ENCODE results near the gene WDR87.

The WDR87 gene

DNA sequence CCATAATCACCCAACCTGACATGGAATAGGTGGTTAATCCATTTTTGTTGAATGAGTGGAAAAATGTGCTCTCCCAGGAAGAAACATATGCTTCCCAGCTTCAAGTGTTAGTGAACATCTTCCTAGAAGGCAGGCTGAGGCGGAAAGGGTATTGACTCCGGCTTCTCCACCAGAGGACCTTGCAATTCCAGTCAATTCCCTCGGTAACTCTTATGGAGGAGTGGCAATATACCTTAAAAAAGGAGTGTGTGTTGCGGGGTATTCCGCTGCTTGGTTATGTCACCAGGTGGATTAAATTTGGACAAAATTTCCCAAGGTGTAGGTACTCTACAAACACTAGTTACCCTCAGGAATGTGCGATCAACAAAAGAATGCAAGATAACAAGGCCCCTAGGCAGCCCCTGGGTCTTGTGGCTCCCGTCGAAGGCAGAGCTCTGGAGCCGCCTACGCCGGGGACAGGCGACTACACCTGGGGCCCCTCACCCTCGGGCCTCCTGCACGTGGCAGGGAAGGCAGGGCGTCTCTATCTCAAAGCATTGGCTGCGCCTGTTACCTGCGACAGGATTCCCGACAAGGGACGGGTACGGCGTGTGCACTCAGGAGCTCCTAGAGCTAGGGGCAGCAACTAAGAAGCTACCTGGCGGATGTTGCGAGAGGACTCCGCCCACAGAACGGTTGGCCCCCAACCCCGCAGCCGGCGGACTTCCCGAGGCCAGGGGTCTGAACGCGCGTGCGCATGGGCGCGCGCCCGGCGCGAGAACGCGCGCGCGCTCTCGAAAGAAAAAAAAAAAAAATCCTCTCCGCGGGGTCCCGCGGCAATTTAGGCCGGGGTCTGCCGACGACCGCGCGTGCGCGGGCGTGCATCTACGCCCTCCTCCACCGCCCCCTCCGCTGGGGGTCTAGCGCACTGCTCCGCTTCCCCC, at the start of gene WDR87:
WDR87 (minus strand) TSS at position 649 of the 923 bp plus-strand sequence. CDS start 8,355 bp downstream, outside the sequence.
- DNase-seq: peak; percentile 73

DNA sequence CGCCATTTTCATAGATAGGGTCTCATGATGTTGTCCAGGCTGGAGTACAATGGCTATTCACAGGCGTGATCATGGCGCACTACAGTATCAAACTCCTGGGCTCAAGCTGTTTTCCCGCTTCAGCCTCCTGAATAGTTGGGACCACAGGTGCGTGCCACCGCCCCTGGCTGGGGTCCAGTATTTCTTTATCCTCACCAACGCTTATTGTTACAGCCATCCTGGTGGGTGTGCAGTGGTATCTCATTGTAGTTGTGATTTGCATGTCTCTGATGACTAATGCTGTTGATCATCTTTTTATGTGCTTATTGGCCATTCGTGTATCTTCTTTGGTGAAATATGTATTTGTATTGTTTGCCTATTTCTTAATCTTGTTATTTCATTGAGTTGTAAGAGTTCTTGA, 49.6 kb upstream of the WDR87 start:
- no peak for DNase-seq

DNA sequence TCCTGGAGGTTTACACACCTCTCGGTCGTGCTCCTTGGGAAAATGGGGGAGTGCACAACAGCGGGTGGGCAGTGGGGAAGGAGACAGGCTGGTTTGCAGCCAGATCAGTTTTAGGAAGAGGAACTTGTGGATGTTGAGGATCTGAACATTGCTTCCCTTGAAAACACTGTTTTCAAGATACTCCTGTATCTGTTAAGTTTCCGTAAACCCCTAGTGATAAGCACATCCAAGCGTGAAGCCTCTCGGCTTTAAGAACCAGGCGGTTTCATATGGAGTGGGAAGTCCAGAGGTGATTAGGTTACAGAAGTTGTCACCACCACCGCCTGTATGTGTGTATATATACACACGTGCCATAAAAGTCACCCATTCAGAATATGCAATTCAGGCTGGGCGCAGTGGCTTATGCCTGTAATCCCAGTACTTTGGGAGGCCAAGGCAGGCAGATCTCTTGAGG, 48.1 kb upstream of the WDR87 start:
- peak; percentile 22 for DNase-seq

DNA sequence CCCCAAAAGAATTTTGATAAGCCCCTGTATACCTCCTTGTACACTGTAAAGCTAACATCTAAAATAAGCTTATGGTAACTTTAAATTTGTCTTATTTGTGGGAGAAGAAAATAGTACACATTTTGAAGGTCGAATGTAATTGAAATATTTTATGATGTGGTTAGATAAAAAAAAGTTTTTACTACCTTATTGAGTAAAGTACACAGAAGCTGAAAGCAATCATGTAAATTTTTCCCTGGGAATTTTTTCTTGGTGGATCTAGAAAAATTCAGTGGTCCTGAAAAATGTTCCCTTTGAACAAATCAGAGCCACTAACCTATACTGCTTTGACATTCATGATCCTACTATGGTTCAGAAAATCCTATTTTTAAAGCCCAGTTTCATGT, 47.5 kb upstream of the WDR87 start:
- no peak for DNase-seq

DNA sequence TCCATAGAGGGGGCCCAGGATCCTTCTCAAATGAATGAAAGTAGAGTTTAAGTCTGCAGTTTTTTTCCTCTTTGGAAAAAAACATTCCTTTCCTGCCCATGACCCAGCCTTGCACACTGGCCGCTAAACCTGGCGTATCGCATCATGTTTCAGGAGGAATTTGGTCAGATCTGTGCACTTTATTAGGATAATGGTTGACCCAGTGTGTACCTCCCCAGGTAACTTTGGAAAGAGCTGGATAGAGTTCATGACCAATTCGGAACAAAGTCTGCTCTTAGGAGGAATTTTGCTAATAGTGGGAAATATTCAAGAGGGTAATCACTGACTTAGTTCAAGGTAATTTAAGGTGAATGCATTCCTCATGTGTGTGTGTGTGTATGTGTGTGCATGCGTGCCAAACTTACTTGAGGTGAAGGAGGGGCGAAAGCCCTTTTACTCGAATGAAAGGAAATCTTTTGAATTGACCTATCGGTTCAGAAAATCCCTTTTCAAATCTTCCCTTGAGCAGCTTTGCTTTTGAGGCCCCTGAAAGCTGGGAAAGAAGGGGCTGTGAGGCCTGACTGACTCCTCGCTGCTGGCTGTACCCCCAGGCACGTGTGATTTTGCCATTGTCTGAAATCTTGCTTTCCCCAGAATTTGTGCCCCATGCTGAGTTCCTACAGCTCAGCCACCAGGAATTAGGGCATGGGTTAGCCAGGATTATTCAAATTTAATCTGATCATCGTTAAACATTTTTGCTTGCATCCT, 47.0 kb upstream of the WDR87 start:
- no peak for DNase-seq

DNA sequence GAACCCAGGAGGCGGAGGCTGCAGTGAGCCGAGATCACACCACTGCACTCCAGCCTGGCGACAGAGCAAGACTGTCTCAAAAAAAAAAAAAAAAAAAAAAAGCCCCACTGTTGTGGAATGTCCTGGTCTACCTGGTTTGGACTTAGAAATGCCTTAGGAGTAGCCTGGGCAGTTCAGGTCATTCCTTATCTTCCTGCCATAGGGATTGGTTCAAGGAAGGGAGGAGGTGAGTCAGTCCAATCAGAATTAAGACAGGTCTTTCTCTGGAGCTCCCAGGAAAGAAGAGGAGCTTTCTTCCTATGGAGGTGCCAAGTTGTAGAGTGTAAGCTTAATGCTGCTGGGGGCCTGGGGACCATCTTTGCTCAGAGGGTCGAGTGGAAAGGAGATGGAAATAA, 45.4 kb upstream of the WDR87 start:
- no peak for DNase-seq

DNA sequence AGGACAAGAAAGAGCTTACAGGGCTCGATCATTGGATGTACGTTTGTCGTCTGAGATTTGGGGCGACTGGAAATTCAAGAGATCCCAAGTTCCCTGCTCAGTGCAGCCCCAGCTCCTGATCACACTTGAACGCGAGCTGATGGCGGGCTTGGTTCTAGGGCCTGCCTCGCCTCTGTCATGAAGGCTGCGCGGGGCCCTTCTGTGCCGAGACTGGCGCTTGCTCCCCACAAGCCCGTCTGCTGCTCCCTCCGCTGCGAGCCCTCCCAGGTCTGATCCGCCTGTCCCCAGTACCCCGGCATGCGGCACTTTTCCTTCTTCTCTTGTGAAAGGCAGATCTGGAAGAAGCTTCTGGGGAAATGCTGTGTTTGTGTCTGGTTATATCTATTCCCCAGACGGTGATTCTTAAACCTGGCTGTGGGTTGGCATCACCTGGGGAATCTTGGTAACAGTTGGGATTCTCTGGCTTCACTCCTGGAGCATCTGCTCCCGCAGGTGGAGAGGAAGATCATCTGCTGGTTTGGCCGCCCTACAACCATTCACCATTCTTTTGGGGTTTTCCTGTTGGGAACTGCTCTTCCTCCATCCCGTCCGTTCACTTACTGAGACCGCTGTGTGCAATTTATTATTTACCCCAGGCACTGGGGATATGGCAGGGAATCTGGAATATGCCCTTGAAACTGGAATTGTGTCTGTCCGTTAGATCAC, 44.2 kb upstream of the WDR87 start:
- no peak for DNase-seq

DNA sequence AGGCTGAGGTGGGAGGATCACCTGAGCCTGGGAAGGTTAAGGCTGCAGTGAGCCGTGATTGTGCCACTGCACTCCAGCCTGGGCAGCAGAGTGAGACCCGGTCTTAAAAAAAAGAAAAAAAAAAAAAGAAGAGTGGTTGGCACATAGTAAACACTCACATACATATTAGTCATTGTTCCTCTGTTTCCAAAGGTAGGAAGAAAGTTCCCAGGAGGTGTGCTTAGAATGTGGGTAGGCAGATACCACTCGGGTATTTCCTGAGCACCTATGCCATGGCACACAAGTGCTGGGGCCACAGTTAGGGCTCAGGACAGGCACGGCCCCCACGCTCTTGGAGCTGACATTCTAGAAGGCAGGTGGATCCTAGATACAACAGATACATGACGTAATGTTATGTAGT, 42.0 kb upstream of the WDR87 start:
- DNase-seq: no peak

DNA sequence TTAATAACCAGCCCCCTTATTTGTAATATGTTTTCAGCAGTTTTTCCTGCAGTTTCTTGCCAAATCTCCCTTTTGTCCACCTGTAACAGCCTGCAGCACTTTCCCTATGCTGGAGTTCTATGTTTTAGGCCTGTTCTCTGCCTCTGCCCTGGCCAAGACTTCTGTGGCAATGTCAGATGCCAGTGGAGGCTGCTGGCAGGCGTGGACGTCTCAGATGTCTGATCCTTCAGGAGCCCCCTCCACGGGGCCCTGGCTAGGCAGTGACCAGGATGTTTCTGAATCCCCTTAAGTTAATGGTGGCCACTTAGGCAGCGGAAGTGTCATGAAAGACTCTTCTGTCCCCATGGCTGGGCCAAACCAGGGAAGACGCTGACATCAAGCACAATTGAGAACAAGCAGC, 41.4 kb upstream of the WDR87 start:
- DNase-seq: no peak

DNA sequence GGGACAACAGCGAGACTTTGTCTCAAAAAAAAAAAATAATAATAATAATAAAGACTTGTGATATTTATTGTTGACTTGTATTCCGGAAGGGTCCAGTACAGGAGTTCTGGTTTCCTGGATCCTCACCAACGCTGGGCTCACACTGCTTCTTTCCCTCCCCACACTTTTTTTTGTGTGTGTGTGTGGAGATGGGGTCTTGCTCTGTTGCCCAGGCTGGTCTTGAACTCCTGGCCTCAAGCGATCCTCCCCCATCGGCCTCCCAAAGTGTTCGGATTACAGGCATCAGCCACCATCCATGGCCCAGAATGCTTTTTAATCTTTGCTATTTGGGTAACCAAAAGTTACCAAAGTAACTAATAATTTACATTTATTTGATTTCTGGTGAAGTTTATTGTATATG, 39.7 kb upstream of the WDR87 start:
- no peak for DNase-seq

DNA sequence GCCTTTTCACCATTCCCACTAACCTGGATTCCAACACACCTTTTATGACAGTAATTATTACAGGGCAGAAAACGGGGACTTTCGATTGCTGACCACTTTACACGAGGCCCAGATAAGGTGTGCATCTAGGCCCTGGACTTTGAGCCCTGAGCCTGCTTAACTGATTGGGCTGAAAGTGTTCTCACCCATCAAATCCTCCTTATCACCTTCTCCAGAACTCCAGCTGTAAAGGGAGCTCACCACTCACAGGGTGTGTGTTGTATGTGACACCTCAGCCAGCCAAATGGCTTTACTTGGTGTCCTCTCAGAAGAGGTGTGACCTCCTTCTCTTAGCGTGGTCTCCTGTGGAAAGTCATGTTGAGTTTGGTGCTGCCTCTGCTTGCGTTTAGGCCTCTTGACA, 37.1 kb upstream of the WDR87 start:
- no peak for DNase-seq

DNA sequence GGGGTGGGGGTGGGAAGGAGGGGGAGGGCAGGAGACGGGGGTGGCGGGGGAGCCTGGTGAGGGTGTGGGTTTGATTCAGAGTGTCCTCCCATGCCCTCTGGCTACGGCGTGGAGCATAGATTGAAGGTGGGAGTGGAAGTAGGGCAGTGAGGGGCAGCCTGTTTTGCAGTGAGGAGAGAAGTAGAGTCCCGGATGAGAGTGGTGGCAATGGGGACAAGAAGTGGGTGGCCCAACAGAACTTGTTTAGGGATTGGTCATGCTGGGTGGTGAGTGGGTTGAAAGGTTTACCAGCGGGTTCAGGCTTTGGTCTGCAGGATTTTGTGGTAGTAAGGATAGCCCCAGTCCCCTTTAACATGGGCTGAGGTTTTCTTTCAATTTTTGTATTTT, 36.1 kb upstream of the WDR87 start:
- no peak for DNase-seq

DNA sequence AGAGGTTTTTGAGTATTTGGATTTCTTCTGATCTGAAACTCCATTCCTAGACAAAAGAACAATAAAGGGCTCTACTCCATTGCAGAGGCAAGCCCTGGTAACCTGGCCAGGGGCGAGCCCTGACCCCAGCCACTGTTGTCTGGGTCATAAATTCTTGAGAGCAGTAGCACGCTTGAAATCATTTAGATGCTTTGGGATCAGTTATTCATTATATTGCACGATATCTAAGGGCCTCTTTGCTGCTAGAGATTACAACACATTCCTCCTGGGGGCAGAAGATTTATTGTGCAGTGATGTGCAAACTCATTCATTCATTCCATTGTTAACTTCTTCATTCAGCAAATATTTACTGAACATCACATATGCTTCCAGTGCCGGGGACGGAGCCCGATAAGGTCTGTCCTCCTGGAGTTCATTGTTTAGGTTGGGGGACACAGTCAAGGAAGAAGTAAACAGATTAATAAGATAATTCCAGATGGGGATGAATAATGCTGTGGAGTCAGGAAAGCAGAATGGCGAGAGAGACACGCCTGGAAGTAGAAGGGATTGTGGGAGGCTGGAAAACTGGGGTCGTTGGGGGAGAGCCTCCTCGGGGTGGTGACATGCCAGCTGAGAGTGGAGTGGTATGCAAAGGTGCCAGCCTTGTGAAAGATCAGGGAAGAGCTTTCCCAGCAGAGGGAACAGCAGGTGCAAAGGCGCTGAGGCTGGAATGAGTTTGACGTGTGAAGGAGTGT, 35.6 kb upstream of the WDR87 start:
- DNase-seq: peak; percentile 37

DNA sequence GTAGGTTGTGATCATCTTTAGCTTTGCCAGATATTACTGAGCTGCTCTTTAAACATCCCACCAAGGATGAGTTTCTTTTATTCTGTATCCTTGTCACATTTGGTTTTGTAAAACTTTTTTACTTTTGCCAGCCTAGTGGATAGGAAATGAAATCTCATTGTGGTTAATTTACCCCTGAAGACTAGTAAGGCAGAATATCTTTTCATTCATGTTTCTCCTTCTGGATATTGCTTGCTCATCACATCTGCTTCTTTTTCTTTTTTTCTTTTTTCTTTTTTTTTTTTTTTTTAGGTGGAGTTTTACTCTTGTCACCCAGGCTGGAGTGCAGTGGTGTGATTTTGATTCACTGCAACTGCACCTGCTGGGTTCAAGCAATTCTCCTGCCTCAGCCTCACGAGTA, 32.0 kb upstream of the WDR87 start:
- DNase-seq: no peak

DNA sequence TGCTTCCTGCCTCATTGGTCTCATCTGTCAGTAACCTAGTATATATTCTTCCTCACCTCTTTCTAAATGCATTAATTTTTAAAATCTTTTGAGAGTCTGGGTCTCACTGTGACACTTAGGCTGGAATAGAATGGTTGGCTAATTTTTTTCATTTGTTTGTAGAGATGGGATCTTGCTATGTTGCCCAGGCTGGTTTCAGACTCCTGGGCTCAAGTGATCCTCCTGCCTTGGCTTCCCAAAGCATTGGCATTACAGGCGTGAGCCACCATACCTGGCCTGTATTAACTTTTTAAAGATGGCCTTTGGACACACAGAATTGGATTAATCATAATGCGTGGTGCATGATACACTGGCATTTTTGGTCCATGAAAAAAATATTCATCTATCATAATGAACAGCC, 30.5 kb upstream of the WDR87 start:
- no peak for DNase-seq

DNA sequence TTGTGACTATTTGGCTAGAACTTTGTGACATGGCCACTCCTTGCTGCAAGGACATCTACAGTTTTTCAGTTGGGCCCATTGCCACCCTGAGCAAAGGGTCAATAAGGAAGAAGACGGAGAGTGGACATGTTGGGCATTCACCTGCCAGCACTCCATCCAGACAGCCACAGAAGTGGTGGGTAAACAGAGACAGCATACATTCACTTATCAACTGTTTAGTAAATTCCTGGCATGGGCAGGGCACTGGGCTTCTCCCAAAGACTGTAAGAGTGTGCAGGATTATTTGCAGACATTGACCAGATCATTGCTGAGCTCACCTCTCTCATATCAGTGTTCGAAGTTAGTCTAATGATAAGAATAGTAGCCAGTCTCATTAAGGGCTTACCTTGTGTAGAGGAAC, 29.8 kb upstream of the WDR87 start:
- peak; percentile 31 for DNase-seq

DNA sequence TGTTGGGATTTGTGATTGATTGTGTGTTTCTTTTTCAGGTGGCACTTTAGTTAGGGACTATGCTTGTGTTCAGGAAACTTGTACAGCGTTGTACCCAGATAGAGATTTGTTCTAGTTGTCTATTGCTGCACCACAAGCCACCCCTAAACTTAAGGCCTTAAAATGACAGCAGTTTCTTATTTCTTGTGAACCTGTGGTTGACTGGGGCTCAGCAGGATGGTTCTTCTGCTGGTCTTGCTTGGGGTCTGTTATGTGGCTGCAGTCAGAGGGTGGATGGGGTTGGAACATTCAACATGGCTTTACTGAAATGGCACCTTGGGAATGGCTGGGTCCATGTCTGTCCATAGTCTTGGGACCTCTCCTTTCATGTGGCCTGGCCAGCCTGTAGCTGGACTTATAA, 28.9 kb upstream of the WDR87 start:
- DNase-seq: no peak

DNA sequence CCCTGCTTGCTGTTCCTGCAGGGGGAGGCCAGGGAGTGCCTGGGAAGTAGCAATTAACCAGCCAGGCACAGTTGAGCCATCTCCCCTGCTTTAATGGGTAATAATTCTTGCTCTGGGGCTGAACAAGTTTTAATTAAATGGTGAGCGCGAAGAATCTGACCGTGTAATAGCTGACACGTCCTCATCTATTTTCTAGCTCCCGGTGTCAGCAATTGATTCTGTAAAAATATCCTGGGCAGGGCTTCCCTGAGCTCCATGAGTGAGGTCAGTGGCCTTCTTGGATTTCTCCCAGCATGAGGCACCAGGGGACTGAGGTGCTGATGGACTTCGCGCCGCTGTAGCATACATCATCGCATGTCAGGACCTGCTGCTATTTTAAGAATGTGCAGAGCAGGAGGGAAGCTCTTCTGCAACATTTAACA, 27.6 kb upstream of the WDR87 start:
- no peak for DNase-seq

DNA sequence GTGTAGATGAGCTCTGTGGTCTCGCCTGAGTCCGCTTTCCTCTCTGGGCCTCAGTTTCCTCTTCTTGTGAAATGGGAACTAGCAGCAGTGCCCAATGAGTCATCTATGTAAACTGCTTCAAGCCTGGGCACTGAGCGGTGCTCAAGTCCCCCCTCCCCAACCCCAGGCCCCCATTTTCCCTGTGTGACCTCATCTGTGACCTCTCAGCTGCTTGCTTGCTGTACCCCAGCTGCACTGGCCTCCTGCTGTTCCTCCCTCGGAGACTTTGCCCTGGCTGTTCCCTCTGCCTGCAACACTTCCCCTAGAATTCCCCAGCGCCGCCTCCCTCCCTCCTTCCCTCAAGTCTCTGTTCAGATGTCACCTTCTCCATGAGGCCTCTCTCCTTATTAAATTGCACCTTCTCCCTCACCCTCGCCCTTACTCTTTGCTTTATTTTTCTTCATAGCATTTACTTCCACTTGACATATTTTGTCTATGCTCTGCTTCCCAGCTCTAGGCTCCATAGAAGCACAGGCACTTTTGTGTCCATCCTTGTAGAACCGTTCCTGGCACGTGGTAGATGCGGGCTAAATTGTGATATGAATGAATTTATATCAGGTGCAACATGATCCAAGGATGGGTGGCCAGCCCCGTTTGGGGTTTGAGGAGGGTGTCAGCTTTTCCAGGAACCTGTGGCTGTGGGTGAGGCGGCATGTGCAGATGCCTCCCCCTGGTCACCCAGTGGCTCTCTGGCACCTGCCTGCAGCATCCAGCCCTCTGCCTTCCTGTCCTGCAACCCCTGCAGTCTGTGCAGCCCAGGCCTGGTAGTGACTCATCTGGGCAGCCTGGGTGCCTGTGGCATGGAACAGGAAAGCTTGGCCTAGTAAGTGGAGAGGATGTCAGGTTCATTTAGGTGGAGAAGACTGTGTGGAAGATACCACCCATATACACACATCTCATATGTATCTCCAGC, 26.9 kb upstream of the WDR87 start:
- peak; percentile 52 for DNase-seq

DNA sequence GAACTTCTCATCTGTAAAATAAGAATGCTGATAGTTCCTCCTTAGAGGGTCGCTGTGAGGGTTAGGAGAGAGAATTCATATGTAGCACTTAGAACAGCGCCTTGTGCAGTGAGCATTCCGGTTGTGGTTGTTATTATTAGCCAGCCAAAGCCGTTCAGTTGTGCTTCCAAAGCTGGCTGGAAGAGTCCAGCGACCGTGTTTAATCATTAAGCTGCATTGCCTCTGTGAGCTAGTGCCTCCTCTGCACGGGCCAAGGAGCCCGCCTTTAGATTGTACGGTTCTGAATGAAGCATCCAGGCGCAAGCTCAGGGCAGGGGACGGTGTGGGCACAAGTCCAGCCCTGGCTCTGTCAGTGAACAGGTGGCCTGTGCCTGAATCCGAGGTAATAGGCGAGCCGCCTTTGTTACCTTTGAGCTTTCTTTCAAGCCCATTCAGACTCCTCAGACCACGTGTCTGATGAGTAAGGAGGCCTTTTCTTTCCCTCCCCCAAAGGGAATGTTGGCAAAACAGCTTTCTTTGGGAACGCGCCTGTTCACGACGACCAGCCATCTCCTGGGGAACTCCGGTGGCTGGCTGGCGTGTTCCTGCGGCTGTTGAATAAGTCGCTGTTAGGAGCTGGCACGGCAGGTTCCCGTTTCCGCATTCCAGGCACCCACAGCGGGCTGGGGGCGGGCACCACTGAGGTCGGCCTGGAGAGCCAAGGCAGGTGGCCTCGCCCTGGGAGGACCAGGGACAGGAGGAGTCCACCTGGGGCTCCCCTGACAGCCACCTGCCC, 25.7 kb upstream of the WDR87 start:
- DNase-seq: peak; percentile 90

DNA sequence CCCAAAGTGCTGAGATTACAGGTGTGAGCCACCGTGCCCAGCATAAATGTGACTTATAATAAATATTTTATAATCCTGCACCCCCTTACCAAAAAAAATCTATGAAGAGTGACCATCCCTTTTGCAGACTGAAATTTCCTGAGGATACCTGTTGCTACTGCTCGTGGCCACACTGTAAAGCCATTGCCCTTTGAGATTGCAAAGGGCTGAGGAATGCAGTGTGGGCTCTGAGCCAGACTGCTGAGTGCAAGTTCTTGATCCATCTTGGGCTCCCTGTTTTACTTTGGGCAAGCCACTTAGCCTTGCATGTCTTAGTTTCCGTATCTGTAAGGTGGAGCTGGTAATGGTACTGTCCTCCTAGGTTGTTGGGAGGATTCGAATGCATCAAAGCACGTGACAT, 24.0 kb upstream of the WDR87 start:
- DNase-seq: no peak
